GM19455 (cell line): ENCODE data around the gene MCF2L2.
"Not testable (repeated sequence)": the region's sequence is repeated elsewhere in the genome, so short reads cannot be mapped to it uniquely, and the experiment has no call there.

Experiments used
- ATAC-seq: cut with Tn5 transposase; IDR thresholded peaks from one replicate; pipeline ENCODE4 v1.9.1; 2021; ENCODE audit not compliant: unreplicated experiment

MCF2L2 gene

GRCh38 chr3:183372911-183373310, 55.5 kb downstream of the MCF2L2 start:
- no peak for ATAC-seq

- not testable (repeated sequence) for ATAC-seq
Observed at GRCh38 chr3:183371600-183371968, 56.8 kb downstream of the MCF2L2 start.

- no peak for ATAC-seq
Observed at GRCh38 chr3:183370391-183370790, 58.0 kb downstream of the MCF2L2 start.

- no peak for ATAC-seq
Observed at GRCh38 chr3:183369627-183370026, 58.8 kb downstream of the MCF2L2 start.

- ATAC-seq = no peak
Observed at GRCh38 chr3:183369117-183369516, 59.3 kb downstream of the MCF2L2 start.

GRCh38 chr3:183360971-183361624, 67.3 kb downstream of the MCF2L2 start:
- ATAC-seq = no peak

GRCh38 chr3:183359036-183359435, 69.4 kb downstream of the MCF2L2 start:
- no peak for ATAC-seq

GRCh38 chr3:183357564-183358079, 70.8 kb downstream of the MCF2L2 start:
- no peak for ATAC-seq

- ATAC-seq = no peak
Observed at GRCh38 chr3:183356920-183357319, 71.5 kb downstream of the MCF2L2 start.

- ATAC-seq = no peak
Observed at GRCh38 chr3:183354874-183355273, 73.5 kb downstream of the MCF2L2 start.

- no peak for ATAC-seq
Observed at GRCh38 chr3:183354325-183354831, 74.0 kb downstream of the MCF2L2 start.

GRCh38 chr3:183353421-183353820, 75.0 kb downstream of the MCF2L2 start:
- ATAC-seq = no peak

- ATAC-seq = no peak
Observed at GRCh38 chr3:183350164-183350563, 78.3 kb downstream of the MCF2L2 start.

- no peak for ATAC-seq
Observed at GRCh38 chr3:183349421-183350157, 78.8 kb downstream of the MCF2L2 start.

GRCh38 chr3:183342824-183343223, 85.6 kb downstream of the MCF2L2 start:
- no peak for ATAC-seq

GRCh38 chr3:183341545-183342288, 86.7 kb downstream of the MCF2L2 start:
- no peak for ATAC-seq

GRCh38 chr3:183340222-183340621, 88.2 kb downstream of the MCF2L2 start:
- ATAC-seq = no peak

GRCh38 chr3:183339461-183340086, 88.8 kb downstream of the MCF2L2 start:
- ATAC-seq = no peak

GRCh38 chr3:183338520-183338919, 89.9 kb downstream of the MCF2L2 start:
- no peak for ATAC-seq

GRCh38 chr3:183332487-183332886, 95.9 kb downstream of the MCF2L2 start:
- ATAC-seq = no peak

- no peak for ATAC-seq
Observed at GRCh38 chr3:183331498-183331897, 96.9 kb downstream of the MCF2L2 start.
